HG03457 (cell line): ENCODE results near the gene CDCA8.
"Not testable (repeated sequence)": the region's sequence is repeated elsewhere in the genome, so short reads cannot be mapped to it uniquely, and the experiment has no call there.

Experiments
- ATAC-seq: cut with Tn5 transposase; IDR thresholded peaks from one replicate; pipeline ENCODE4 v1.9.1; 2021; ENCODE audit warnings: moderate number of reproducible peaks; ENCODE audit not compliant: unreplicated experiment

The CDCA8 gene

DNA sequence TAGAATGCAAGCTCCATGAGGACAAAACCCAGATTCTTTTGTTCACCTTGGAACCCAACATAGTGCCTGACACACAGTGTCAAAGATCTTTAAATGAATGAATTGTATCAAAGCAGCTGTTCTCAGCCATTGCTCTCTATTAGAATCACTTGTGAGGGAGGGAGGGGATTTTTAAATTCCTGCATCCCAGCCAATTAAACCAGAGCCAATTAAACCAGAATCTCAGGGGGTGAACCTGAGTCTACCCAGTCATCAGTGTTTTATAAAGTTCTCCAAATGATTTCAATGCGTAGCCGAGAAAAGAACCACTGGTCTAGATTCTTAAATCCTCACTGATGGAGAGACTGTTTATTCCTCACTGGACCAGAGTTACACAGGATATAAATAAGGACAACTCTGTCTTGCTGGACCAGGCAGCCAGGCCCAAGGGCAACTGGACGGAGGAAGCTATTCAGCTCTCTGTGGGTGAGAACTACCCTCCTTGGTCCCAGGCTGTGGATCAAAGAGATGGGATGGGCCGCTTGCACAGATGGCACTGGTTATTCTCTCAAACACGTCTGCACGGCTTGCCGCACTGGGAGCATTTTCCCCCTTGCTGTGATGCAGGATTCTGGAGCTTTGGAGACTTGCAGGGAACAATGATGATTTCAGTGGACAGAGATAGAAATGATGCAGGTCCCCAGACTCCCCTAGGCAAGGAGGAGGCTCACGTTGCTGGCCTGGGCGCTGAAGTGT lies 20.0 kb upstream of the CDCA8 start:
- ATAC-seq, result no peak

- ATAC-seq, result no peak
These were observed 18.4 kb upstream of the CDCA8 start for GRCh38 chr1:37673920-37674319.

GRCh38 chr1:37676281-37677142 lies 15.8 kb upstream of the CDCA8 start:
- no peak for ATAC-seq

DNA sequence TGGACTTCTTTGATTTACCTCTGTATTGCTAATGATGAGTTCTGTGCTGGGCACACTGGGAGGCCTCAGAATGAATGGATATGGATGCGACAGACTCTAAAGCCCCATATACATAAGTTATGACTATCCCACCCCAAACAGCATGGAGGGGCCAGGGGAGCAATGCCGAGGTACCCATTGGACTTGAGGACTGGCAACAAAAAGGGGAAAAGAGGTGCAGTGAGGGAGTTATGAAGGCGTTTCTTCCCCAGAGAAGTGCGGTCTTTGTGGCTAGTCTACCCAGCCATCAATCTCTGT lies 15.2 kb upstream of the CDCA8 start:
- no peak for ATAC-seq

GRCh38 chr1:37677808-37678207 lies 14.5 kb upstream of the CDCA8 start:
- no peak for ATAC-seq

- ATAC-seq, result no peak
These were observed 11.4 kb upstream of the CDCA8 start for GRCh38 chr1:37680933-37681332.

- ATAC-seq, result no peak
These were observed 9.9 kb upstream of the CDCA8 start for GRCh38 chr1:37682334-37682987.

GRCh38 chr1:37684182-37684581 lies 8.1 kb upstream of the CDCA8 start:
- not testable (repeated sequence) for ATAC-seq

DNA sequence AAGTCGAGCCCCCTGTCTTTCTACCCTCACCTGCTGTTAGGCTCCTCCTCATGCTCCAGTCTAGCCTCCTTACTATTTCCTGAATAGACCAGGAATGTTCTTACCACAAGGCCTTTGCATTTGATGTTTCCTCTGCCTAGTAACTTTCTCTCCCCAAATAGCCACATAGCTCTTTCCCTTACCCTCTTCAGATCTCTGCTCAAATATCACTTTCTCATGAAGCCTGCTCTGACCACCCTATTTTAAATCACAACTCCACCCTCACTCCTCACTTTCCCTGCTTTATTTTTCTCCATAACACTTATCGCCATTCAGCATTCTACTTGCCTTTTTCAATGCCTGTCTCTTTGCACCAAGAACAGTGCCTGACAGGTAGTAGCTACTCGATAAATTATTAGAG lies 6.6 kb upstream of the CDCA8 start:
- no peak for ATAC-seq

DNA sequence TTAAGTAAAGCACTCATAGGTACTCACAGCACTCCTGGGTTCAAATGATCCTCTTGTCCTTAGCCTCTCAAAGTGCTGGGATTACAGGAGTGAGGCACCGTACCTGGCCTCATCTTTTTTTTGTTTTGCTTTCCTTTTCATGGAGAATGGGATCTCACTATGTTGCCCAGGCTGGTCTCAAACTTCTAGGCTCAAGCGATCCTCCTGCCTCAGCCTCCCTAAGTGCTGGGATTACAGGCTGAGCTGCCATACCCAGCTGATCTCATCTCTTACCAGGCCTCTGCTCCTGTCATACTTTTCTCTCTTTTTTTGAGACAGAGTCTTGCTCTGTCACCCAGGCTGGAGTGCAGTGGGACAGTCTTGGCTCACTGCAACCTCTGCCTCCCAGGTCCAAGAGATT lies 4.6 kb upstream of the CDCA8 start:
- not testable (repeated sequence) for ATAC-seq

- no peak for ATAC-seq
These were observed 3.4 kb upstream of the CDCA8 start for GRCh38 chr1:37688926-37689325.

DNA sequence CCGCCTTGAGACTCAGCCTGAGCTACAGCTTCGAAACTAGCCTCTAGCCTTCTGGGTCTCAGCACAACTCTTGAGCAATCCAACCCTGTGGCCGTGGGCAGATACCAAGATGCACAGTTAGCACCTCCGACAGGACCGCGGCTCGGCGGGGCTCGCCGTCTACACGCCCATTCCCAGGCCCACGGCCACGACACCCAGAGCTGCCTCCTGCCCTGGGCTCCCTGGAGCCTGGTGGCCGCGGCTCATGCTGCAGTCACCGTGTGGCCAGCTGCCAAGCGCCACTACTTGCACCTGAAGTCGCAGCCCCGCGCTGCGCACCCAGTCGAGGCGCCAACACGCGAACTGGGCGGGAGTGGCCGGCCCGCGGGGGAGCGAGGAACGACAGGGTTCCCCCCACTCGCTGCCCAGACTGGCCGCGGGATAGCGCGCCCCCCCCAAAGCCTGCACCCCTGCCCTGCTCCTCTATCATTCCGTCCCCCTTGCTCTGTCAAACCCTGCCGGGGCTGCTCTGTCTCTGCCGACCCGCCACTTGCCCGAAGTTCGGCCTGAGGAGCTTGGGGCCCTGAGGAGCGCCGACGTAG lies 729 bp upstream of the CDCA8 start:
- ATAC-seq, result no peak

DNA sequence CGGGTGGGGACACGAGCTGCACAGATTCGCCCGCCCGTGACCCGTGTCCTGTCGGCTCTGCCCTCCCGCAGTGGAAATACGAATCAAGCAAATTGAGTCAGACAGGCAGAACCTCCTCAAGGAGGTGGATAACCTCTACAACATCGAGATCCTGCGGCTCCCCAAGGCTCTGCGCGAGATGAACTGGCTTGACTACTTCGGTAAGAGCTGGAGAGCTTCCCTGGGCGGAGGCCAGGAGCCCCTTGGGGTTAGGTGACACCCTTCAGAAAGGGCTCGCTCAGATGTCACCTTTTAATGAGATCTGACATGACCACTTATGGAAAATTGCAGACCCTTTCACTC lies 489 bp downstream of the CDCA8 start:
- no peak for ATAC-seq

GRCh38 chr1:37697090-37697489 lies 4.8 kb downstream of the CDCA8 start:
- no peak for ATAC-seq

DNA sequence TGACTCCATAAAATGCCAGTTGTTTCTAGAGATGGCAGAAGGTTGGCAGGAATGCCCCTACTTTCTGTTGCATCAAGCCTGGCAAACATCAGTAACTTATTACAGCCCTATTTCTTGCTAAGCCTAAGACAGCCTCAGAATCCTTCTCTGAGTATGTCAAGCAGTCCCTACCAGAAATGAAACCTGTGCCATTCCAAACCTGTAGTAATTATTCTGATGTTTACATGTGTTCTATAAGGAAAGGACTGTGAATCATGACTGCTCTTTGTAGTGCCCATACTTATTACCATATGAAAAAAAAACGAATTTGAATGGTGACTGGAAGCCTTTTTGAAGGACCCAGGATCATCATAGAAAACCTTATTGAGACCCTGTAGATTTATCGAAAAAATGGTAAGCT lies 5.4 kb downstream of the CDCA8 start:
- ATAC-seq, result no peak

GRCh38 chr1:37699147-37699546 lies 6.8 kb downstream of the CDCA8 start:
- no peak for ATAC-seq

DNA sequence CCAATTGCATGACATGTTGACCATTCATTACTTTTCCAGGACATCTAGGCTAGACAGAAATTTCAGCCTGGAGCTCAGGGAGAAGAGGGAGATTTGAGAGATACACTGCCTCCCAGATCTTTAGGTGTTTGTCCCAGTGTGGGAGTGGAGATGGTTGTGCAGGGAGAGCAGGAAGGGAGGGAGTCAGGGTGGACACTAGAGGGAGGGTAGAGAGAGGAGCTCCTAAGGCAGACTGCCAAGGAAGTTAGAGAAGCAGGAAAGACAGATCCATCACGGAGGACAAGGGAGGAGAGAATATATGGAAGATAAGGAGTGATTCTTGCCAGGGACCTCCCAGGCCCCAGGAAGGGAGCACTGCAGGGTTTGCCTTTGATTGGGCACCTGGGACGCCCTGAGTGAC lies 8.7 kb downstream of the CDCA8 start:
- no peak for ATAC-seq

DNA sequence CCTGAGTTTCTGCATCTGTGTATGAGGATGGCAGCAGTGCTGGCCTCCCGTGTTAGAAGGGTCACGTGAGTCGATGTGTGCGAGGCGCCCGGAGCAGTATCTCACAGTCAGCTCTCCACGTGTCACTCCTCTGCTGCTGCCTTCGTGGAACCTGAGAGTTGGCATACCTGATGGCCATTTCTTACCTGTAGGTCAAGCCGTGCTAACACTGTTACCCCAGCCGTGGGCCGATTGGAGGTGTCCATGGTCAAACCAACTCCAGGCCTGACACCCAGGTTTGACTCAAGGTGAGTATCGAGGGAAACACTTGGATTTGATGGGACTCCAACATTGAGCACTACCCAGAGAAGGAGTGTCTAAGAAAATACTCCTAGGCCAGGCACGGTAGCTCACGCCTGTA lies 10.7 kb downstream of the CDCA8 start:
- ATAC-seq, result no peak

DNA sequence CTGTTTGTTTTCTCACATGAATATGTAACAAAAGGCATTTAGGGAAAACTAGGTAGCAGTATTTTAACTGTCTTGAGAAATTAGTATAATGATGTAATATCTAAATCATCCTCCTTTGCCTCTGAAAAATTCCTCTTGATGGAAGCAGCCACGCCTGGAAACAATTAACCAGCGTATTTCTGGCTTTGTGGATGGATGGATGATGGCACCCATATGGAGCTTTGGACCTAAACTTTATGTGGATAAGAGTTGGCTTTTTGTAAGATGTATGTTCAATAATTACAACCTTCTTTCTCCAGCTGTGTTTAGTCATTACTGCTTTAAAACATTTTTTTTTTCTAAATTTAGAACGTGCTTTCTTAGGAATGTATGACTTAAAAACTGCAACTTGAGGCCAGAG lies 12.7 kb downstream of the CDCA8 start:
- no peak for ATAC-seq

DNA sequence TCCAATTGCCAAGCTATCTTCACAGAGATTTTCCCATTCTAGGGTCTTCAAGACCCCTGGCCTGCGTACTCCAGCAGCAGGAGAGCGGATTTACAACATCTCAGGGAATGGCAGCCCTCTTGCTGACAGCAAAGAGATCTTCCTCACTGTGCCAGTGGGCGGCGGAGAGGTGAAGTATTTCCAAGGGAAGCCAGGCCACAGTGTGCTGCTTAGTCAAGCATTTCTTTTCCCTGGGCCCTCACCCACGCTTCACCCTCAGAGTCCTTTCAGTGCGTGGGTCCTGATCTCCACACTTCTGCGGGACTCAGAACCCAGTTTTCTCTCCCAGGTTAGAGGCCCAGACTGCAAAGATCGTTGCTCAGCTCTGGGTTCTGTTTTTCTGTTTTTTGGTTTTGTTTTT lies 13.1 kb downstream of the CDCA8 start:
- ATAC-seq, result no peak

DNA sequence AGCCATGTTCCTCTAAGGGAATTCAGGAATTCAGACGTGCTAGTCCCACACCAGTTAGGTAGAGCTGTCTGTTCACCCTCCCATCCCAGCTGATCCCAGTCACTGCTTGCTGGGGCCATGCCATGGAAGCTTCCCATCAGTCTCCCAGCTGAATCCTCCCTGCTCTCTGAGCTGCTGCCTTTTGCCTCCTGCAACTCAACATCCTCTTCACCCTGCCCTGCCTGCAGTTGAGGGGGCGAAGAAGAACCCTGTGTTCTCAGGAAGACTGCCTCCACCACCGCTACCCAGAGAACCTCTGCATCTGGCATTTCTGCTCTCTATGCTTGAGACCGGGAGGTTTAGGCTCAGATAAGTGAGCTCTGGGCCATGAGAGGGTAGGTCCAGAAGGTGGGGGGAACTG lies 16.2 kb downstream of the CDCA8 start:
- ATAC-seq, result no peak

GRCh38 chr1:37714226-37714625 lies 21.9 kb downstream of the CDCA8 start:
- ATAC-seq, result no peak
